GM21723 (cell line): Measurements from ENCODE around the gene KLF16.

Experiments used
- ATAC-seq: cut with Tn5 transposase; IDR thresholded peaks from one replicate; pipeline ENCODE4 v1.9.1; 2021; ENCODE audit warnings: mild to moderate bottlenecking, moderate library complexity; ENCODE audit not compliant: unreplicated experiment

Gene KLF16

DNA sequence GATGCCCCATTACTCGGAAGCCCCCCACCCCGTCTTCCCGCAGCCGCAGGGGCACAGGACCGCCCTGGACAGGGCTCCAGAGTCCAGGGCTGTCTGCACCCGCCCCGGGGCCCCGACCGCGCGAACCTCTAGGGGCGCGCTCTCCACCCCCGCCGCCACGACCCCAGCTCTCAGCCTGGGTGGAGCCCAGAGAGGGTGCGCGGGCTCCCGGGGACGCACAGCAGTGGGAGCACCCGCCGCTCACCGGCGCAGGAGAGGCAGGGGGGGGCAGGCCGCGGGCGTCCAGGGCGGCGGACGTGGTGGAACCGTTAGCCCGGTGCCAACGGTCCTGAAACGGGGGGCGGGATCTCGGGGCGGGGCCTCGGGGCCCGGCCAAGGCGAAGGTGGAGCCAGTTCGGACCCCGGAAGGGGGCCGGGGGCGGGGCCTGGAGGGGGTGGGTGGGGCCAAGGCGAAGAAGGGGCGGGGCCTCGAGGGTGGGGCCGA lies 51.4 kb downstream of the KLF16 start, which contains the start of gene ATP8B3:
Gene ATP8B3, minus strand, starts transcription at position 335 of the 484 bp plus-strand sequence. CDS start 540 bp downstream, outside the sequence.
- ATAC-seq, result no peak

DNA sequence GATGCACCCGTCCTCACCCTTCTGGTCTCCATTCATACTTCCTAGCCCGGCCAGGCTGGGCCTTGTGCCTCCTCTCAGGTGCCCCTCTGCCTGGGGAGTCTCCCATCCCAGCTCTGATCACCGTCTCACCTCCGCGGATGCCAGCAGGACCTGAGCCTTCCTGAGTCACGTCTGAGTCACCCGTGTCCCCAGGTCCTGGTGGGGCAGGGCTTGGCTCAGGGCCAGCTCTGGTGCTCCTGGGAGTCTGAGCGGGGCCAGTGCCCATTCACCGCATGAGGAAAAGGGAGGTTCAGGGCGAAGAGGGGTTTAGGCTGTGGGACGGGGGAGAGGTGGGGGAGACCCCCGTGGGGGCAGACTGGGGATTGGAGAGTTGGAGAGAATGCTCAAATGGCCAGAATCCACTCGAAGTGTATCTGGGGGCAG lies 51.9 kb downstream of the KLF16 start:
- no peak for ATAC-seq

DNA sequence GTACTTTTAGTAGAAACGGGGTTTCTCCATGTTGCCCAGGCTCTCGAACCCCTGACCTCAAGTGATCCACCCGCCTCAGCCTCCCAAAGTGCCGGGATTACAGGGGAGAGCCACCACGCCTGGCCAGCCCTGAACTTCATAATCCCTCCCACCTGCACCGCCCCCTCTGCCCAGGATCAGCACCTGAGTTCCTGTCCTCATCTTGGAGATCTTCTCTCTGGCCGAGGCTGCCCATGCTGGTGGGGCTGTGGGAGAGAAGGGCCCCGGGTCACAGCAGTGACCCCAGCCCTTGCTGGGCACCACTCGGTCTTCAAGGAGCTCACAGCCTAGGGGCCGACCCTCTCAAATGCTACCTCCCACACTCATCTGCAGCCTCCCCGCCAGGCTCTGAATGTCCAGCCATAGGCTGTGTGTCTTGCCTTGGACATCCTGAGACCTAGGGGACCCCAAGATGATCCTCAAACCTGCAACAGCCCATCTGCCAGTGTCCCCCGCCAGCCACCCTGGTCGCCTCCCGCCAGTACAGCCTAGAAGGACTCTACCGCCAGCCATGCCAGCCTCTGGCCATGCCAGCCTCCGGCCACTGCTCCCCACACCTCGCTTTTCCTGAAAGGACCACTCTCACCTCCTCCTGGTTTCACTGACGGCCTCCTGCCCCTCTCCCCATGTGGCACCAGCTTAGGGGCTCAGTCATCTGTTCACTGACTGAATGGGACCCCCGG lies 52.8 kb downstream of the KLF16 start:
- ATAC-seq, result no peak

DNA sequence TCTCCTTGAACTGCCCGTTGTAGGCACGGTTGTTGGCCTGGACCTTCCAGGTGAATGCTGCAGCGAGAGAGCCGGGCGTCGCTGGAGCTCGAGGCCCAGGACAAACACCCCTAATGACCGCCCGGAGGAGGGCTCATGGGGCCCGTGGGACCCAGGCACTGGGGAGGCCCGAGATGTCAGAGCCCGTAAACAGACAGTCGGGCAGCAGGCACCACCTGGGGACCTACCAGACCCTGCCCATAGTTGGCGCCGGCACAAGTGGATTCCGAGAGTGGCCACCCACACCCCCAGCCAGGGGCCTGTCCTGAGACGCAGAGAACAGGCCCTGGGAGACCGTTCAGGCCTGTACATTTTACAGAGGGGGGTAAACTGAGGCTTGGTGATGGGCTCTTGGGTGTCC lies 53.7 kb downstream of the KLF16 start:
- ATAC-seq, result no peak

DNA sequence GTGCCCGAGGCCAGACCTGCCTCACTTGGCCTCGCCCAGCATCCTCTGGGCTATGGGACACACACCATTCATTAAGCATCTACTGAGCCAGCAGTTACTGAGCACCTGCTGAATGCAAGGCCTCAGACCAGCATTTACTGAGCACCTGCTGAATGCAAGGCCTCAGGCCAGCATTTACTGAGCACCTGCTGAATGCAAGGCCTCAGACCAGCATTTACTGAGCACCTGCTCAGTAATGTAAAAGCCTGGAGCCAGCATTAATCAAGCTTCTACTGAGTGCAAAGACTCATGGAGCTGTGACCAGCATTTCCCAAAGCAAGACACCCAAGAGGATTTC lies 55.0 kb downstream of the KLF16 start:
- no peak for ATAC-seq

DNA sequence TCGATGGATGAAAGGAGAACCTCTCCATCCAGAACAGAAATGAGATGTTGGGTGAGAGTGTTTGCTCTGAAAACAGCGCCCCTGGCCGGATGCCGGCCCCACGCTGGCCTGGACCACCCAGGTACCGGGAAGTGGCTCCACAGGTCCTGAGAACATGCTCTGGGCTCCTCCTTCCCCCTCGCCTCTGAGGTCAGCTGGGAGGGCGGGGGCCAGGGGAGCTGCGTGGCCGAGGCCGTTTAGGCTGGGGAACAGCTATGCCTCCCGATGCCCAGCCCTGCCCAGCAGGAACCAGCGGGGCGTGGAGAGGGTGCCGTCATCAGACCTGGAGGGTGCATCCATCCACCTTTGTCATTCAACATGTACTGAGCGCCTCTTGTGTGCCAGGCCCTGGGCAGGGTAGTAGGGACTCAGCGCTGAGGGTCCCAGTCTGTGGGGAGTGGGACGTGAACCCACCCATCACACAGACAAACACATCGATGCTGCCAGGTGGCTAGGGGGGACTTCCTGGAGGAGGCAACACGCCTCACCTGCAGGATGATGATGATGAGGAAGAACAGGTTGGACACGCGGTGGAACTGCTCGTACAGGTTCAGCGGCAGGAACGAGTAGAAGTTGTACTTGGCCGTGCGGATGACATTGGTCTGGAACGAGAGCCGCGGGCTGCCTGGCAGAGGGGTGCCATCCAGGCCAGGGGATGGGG lies 55.5 kb downstream of the KLF16 start:
- ATAC-seq, result no peak

DNA sequence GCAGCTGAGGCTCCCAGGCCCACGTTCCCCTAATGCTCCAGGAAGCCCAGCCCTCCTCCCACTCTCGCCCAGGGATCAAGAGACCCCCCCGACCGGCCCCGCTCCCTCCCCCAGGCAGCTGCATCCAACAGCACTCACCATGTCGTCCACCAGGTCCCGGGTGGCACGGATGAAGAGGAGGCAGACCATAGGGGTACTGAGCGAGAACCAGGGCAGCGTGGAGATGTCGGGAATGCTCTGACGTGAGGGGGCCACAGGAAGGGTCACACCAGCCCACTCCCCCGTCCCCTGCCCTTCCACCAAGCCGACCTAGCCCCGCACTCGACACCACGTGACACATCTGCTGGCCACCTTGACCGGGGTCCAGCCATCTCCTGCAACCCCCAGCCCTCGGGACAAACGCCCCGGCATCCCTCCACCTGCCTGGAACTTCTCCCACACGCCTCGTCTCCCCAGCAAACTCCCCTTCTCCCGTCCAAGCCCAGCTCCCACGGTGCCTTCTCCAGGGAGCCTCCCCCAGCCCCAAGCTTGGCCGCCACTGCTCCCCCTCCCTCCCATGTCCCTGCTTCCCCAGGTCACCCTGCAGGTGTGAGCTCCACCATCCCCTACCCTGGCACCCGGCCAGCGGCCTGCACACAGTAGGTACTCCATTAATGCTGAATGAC lies 56.2 kb downstream of the KLF16 start:
- no peak for ATAC-seq

DNA sequence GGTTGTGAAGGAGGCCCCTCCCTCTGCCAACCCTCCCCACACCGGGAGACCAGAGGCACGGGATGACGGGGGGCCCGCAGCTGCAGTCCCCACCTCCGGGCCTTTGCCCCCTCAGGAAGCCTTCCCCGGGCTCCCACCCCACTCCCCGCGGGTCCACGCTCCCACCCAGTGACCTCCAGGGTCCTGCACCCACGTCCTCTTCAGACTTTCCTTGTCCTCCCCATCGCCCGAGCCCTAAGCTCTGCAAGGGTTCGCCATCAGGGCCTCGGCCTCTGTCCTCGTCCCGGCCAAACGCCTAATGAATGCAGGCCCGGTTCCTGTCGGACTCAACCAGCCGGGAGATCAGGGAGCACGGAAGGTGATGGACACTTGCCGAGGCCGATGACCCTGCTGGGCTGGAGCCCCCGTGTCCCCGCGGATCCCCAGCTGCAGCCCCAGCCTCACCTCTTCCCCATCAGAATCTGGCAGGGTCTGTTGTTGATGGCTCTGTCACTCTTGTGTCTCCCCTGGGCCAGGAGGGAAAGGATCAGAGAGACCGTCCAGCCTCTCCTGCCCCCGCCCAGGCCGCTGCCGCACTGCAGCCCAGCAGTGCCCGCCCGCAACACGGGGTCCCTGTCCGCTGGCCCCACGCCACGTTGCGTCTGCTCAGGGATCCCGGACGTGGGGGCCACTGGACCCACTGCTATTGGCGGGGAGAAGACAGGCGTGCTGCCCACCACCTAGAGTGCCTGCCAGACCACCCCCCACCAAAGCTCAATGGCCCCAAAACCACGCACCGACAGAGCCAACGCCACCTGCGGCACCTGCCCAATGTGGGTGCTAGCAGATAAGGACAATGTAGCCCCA lies 57.0 kb downstream of the KLF16 start:
- ATAC-seq, result no peak

DNA sequence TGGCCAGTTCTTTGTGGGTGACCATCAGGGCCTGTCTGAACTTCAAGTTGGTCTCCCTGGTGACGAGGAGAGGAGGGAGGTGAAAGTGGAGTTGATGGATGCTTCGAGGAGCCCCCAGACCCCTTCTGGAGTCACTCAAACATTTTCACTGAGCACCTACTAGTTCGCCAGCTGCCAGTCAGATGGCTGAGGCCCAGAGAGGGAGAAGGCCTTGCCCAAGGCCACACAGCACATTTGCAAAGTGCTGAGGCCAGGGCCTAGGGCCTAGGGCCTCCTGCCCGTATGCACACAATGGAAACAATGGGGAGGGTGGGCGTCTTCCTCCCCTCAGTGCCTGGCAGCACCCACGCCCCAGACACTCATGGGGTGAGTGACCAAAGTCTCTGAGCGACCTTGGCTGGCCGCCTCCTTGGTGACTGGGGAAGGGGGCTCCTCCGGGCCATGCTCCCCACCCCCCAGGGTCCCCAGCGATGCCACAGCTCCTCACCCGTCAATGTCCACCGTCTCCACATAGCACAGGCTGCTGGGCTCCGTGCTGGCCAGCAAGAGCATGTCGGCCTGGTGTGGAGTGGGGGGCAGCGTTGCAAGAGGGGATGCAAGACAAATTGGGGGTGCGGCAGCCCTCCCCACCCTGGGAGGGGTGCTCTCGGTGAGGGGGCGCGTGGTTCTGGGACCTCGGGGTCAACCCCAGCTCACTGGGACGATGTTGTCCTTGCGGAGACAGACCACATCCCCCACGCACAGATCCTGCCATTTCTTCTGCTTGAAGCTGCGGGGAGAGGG lies 57.8 kb downstream of the KLF16 start:
- ATAC-seq, result no peak

DNA sequence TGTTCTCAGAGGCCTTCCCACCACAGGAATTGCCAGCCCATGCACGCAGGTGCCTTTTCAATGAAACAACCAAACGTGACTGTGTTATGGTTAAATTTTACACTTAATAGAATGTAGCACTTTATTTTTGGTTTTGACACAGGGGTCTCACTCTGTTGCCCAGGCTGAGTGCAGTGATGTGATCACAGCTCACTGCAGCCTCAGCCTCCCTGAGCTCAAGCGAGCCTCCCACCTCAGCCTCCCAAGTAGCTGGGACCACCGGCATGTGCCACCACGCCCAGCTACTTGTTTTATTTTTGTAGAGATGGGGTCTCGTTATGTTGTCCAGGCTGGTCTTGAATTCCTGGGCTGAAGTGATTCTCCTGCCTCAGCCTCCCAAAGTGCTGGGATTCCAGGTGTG lies 58.5 kb downstream of the KLF16 start:
- ATAC-seq, result no peak
